ENCODE measurements around the gene HLA-DPB1.

- TF ChIP-seq CTCF (IDR thresholded peaks at IDR 0.05) = no peak
- TF ChIP-seq POLR2A (IDR thresholded peaks at IDR 0.05) = no peak
Measured at GRCh38 chr6:33104887-33105286, 29.1 kb downstream of the HLA-DPB1 start.

Measured in thyroid gland (tissue), 4 donors.